Endodermal cell (in vitro differentiated cells): ENCODE data around the gene TNFRSF1A. TPM values are rescaled to one million over a fixed set of nuclear protein-coding genes. Genes with fewer than 3 reads are reported as not detected.
A peak's percentile ranks its signal among the peaks of the same experiment; 100 is the strongest.

ENCODE experiments used
- DNase-seq: peaks from one replicate; pipeline ENCODE4 v3.0.0-alpha.2; 2017
- H3K27ac ChIP-seq: 2 replicates; pipeline ENCODE4 v1.5.1; 2013; ENCODE audit warnings: mild to moderate bottlenecking, low read depth, low read length, moderate library complexity
- H3K27me3 ChIP-seq: 2 replicates; pipeline ENCODE4 v1.6.1; 2013; ENCODE audit warnings: mild to moderate bottlenecking, low read length, moderate library complexity; ENCODE audit not compliant: insufficient read depth, control insufficient read depth, poor library complexity, severe bottlenecking
- H3K36me3 ChIP-seq: 2 replicates; pipeline ENCODE4 v1.7.0; 2013; ENCODE audit warnings: mild to moderate bottlenecking, low read length, moderate library complexity; ENCODE audit not compliant: control insufficient read depth, insufficient read depth
- H3K4me1 ChIP-seq: one replicate; pipeline ENCODE4 v1.7.0; 2013; ENCODE audit warnings: low read length; ENCODE audit not compliant: control insufficient read depth, insufficient read depth
- H3K4me3 ChIP-seq: 2 replicates; pipeline ENCODE4 v1.5.1; 2013; ENCODE audit warnings: mild to moderate bottlenecking, low read length, moderate library complexity
- H3K9ac ChIP-seq: 2 replicates; pipeline ENCODE4 v1.6.1; 2013; ENCODE audit warnings: mild to moderate bottlenecking, low read length, moderate library complexity; ENCODE audit not compliant: poor library complexity, severe bottlenecking; ENCODE audit errors: extremely low read depth
- H3K9me3 ChIP-seq: 2 replicates; pipeline ENCODE4 v1.6.1; 2013; ENCODE audit warnings: mild to moderate bottlenecking, low read length, moderate library complexity; ENCODE audit not compliant: control insufficient read depth
- H3K27ac Mint-ChIP-seq: 2 replicates; pipeline ENCODE4 v1.8.0; 2020; ENCODE audit warnings: mixed read lengths
- H3K27me3 Mint-ChIP-seq: 2 replicates; pipeline ENCODE4 v1.8.0; 2021; ENCODE audit warnings: mild to moderate bottlenecking, mixed read lengths; ENCODE audit not compliant: insufficient read depth
- H3K36me3 Mint-ChIP-seq: 2 replicates; pipeline ENCODE4 v1.8.0; 2020; ENCODE audit warnings: low read depth, mixed read lengths
- H3K4me1 Mint-ChIP-seq: 2 replicates; pipeline ENCODE4 v1.8.0; 2020; ENCODE audit warnings: mixed read lengths
- H3K4me3 Mint-ChIP-seq: 2 replicates; pipeline ENCODE4 v1.8.0; 2020; ENCODE audit warnings: mild to moderate bottlenecking, moderate library complexity, mixed read lengths
- H3K9me3 Mint-ChIP-seq: 2 replicates; pipeline ENCODE4 v1.8.0; 2020; ENCODE audit warnings: mild to moderate bottlenecking, mixed read lengths
- CTCF ChIP-seq: fragments of 200-600 bp; sonication (generic); conservative IDR thresholded peaks from 2 replicates; pipeline ENCODE4 v1.5.0; 2021; ENCODE audit warnings: antibody characterized with exemption, mild to moderate bottlenecking
- WGBS, 2 experiments: methylation state at CpG; one replicate each; pipeline versions ENCODE4 v1.1.5 to v1.1.7; 2013; ENCODE audit warnings: missing lambda C conversion rate in 2 of 2, mixed read lengths in 1 of 2; ENCODE audit not compliant: insufficient coverage in 1 of 2, insufficient read length in 1 of 2; 5-methylcytosine and 5-hydroxymethylcytosine counted together
- total RNA-seq, 2 donors: library from RNA; stranded (reverse); fragmentation: NEBNext Ultra II Directional in 1 of 2; extraction: Animal tissue kit (Norgen Biotek cat#: 25700) in 1 of 2; gene quantifications; 2 replicates in 1 of 2; 3 replicates in 1 of 2; pipeline ENCODE4 v1.2.1, GENCODE V29; 2021

Gene TNFRSF1A
- total RNA-seq, 2 donors from 2014 or later = 43.2 to 86.2 TPM

GRCh38 chr12:6355491-6356373 is 13.9 kb upstream of the TNFRSF1A start:
- no peaks in the 10 kb centered on the region for H3K27me3 Mint-ChIP-seq
- H3K9me3 Mint-ChIP-seq = no peaks in the 10 kb centered on the region
- WGBS, 2 experiments = 84 to 87% methylated on average over 7 to 8 of the region's 8 CpGs
- H3K36me3 Mint-ChIP-seq = peaks cover 41% of the 10 kb centered on the region
- no peak overlapping the region for H3K27ac Mint-ChIP-seq
- no peaks in the 10 kb centered on the region for H3K36me3 ChIP-seq
- DNase-seq = peak; percentile 93
- H3K27ac ChIP-seq = no peak overlapping the region
- TF ChIP-seq CTCF = peak; percentile 78
- H3K27me3 ChIP-seq = no peaks in the 10 kb centered on the region
- no peak overlapping the region for H3K4me3 ChIP-seq
- no peak overlapping the region for H3K9ac ChIP-seq
- peaks cover 16% of the 10 kb centered on the region for H3K4me1 Mint-ChIP-seq
- no peaks in the 10 kb centered on the region for H3K4me1 ChIP-seq
- H3K9me3 ChIP-seq = no peaks in the 10 kb centered on the region
- H3K4me3 Mint-ChIP-seq = no peak overlapping the region

DNA sequence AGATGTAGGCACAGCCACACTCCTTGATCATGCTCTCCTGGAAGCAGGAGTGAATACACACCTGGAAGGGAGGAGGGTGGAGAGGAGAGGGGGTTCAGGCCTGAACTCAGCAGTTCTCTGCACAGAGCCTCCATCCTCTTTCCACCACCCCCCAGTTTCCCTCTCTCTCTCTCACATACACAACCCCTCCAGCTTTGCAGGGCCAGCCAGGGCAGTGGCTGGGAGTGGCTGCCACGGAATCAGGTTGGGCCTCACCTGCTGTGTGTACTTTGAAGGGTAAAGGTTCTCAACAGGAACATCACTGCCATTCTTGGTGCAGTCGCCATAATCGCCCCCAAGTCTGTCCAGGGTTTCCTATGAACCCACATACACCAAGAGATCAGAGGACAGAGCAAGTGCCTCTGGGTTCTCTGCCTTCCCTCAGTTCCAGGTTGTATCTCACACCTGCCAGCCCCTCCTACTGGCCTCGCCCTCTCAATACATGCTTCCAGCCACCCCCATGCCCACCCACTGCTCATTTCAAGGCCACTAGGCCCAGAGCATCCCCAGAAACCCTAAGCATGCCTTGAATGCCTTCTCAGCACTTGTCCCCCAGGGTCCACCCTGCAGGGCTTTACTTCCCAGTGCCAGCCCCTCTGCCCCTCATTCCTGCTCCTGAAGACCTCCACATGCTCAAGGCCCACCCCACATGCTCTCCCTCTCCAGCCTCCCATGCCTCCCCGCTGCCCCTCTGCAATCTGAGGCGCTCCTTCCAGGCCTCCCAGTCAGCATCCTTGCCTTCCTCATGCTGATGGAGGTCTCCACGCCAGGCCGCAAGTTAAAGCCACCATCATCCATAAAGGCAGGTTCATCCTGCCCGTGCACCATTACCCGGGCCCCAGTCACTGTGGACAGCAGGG is 12.9 kb upstream of the TNFRSF1A start:
- Histone ChIP-seq H3K36me3 (no peaks in the 10 kb centered on the region), H3K9me3 (no peaks in the 10 kb centered on the region), H3K27ac (no peak overlapping the region), H3K27me3 (no peaks in the 10 kb centered on the region), H3K9ac (no peak overlapping the region), H3K4me3 (no peak overlapping the region), H3K4me1 (no peaks in the 10 kb centered on the region)
- 92 to 95% methylated on average over 8 to 10 of the region's 10 CpGs for WGBS, 2 experiments
- no peaks in the 10 kb centered on the region for H3K27me3 Mint-ChIP-seq
- H3K9me3 Mint-ChIP-seq = no peaks in the 10 kb centered on the region
- H3K36me3 Mint-ChIP-seq = peaks cover 44% of the 10 kb centered on the region
- H3K4me1 Mint-ChIP-seq = peaks cover 9% of the 10 kb centered on the region
- TF ChIP-seq CTCF = peak; percentile 44
- peak; percentile 53 for DNase-seq
- H3K4me3 Mint-ChIP-seq = no peak overlapping the region
- no peak overlapping the region for H3K27ac Mint-ChIP-seq

DNA sequence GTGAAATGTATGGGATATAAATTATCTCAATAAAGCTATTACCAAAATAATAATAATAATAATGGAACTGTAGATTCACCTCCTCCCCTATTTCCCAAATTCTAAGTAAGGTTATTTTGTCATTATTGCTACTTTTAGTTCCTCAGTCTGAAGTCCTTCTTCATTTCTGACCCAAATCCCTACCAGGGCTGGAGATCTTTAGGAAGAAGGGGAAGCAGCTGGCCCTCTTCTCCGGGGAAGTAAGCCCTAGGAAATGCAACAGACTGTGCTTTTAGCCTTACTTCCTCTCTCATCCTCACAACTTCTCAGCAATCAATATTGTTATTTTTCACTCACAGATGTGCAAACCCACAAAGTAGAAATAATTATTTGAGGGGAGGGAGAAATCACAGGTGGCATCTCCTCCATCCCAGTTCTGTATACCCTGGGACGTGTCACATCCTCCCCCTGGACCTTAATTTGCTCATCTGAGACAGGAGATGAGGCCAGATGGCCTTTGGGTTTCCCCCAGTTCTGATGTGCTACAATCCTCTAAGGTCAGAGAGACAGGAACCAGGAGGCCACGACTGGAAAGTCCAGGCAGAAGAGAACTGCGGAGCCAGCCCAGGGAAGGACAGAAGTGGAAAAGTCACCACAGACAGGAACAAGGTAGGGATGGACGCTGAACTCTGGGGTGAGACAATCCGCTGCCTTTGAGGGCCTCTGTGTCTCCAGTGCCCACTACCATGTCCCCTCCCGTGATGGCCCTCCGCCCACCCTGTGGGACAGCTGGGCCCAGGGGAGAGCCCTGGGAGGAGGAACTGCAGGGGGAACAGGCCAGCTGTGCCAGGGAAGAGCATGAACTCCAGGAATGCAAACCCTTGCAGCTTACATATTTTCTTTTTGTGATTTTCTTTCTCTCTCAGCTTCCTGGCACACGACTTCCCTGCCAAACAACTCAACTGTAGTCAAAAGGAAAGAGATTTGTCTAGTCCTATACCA is 10.6 kb upstream of the TNFRSF1A start:
- H3K4me1 ChIP-seq = no peaks in the 10 kb centered on the region
- no peaks in the 10 kb centered on the region for H3K9me3 ChIP-seq
- H3K27me3 Mint-ChIP-seq = no peaks in the 10 kb centered on the region
- H3K27me3 ChIP-seq = no peaks in the 10 kb centered on the region
- H3K9me3 Mint-ChIP-seq = no peaks in the 10 kb centered on the region
- no peak overlapping the region for H3K27ac ChIP-seq
- peaks cover 50% of the 10 kb centered on the region for H3K36me3 Mint-ChIP-seq
- TF ChIP-seq CTCF = no peak
- no peak overlapping the region for H3K9ac ChIP-seq
- no peak overlapping the region for H3K27ac Mint-ChIP-seq
- no peak for DNase-seq
- no peak overlapping the region for H3K4me3 Mint-ChIP-seq
- no peak overlapping the region for H3K4me3 ChIP-seq
- peaks cover 9% of the 10 kb centered on the region for H3K4me1 Mint-ChIP-seq
- H3K36me3 ChIP-seq = no peaks in the 10 kb centered on the region
- 81 to 87% methylated on average over 5 to 9 of the region's 9 CpGs for WGBS, 2 experiments
